ENCODE measurements around the gene MAU2. TPM values are rescaled to one million over a fixed set of nuclear protein-coding genes. Genes with fewer than 3 reads are reported as not detected.

Gene MAU2
- total and polyA plus RNA-seq, 2 donors (not counting 1 experiment from before 2014, with no cell fraction given): 11.1 to 29.4 TPM

GRCh38 chr19:19308373-19308772, 12.3 kb upstream of the MAU2 start:
- Histone ChIP-seq H3K9me3 (ENCODE audit: control insufficient read depth, insufficient read depth, low read depth, low read length) (no peaks in the 10 kb centered on the region), H2AFZ (ENCODE audit: low read length) (no peak overlapping the region), H3K4me3 (replicated peaks in 1 of 4; ENCODE audit: control extremely low read depth in 1 of 4, insufficient read depth in 1 of 4, low read depth in 3 of 4, low read length in 4 of 4) (no peak overlapping the region), H3K4me1 (ENCODE audit: control insufficient read depth, extremely low read depth, insufficient read depth, low read length) (no peaks in the 10 kb centered on the region), H3K27ac (ENCODE audit: insufficient read depth, low read length) (no peak overlapping the region), H3K27me3 (ENCODE audit: control insufficient read depth, insufficient read depth, low read length) (no peaks in the 10 kb centered on the region), H3K4me2 (ENCODE audit: extremely low read depth, insufficient read depth, low read length) (no peak overlapping the region), H3K36me3 (ENCODE audit: control insufficient read depth, insufficient read depth, low read length) (peaks cover 12% of the 10 kb centered on the region), H3K79me2 (ENCODE audit: control insufficient read depth, insufficient read depth, low read length) (no peaks in the 10 kb centered on the region), H3K9ac (ENCODE audit: insufficient read depth, low read length) (no peak overlapping the region), H4K20me1 (ENCODE audit: control insufficient read depth, extremely low read depth, insufficient read depth, low read length) (no peaks in the 10 kb centered on the region)
- DNase-seq (ENCODE audit: low read depth in 2 of 2): no peak
- TF ChIP-seq EZH2 (IDR thresholded peaks at IDR 0.05; ENCODE audit: low read length, missing control alignments) (no peak), CTCF (conservative IDR thresholded peaks at IDR 0.05 in 1 of 2, IDR thresholded peaks at IDR 0.05 in 1 of 2; ENCODE audit: low read depth in 1 of 2, low read length in 2 of 2) (no peak)

GRCh38 chr19:19315444-19315843, 5.2 kb upstream of the MAU2 start:
- DNase-seq (ENCODE audit: low read depth in 2 of 2): no peak
- TF ChIP-seq CTCF (conservative IDR thresholded peaks at IDR 0.05 in 1 of 2, IDR thresholded peaks at IDR 0.05 in 1 of 2; ENCODE audit: low read depth in 1 of 2, low read length in 2 of 2) (no peak), EZH2 (IDR thresholded peaks at IDR 0.05; ENCODE audit: low read length, missing control alignments) (no peak)
- Histone ChIP-seq H3K27ac (ENCODE audit: insufficient read depth, low read length) (no peak overlapping the region), H3K27me3 (ENCODE audit: control insufficient read depth, insufficient read depth, low read length) (no peaks in the 10 kb centered on the region), H2AFZ (ENCODE audit: low read length) (no peak overlapping the region), H4K20me1 (ENCODE audit: control insufficient read depth, extremely low read depth, insufficient read depth, low read length) (no peaks in the 10 kb centered on the region), H3K9me3 (ENCODE audit: control insufficient read depth, insufficient read depth, low read depth, low read length) (no peaks in the 10 kb centered on the region), H3K36me3 (ENCODE audit: control insufficient read depth, insufficient read depth, low read length) (no peaks in the 10 kb centered on the region), H3K4me1 (ENCODE audit: control insufficient read depth, extremely low read depth, insufficient read depth, low read length) (peaks cover 7% of the 10 kb centered on the region), H3K4me2 (ENCODE audit: extremely low read depth, insufficient read depth, low read length) (no peak overlapping the region), H3K4me3 (replicated peaks in 1 of 4; ENCODE audit: control extremely low read depth in 1 of 4, insufficient read depth in 1 of 4, low read depth in 3 of 4, low read length in 4 of 4) (no peak overlapping the region), H3K79me2 (ENCODE audit: control insufficient read depth, insufficient read depth, low read length) (peaks cover 22% of the 10 kb centered on the region), H3K9ac (ENCODE audit: insufficient read depth, low read length) (no peak overlapping the region)

- DNase-seq (ENCODE audit: low read depth in 2 of 2): no peak
- Histone ChIP-seq H2AFZ (ENCODE audit: low read length) (no peak overlapping the region), H3K36me3 (ENCODE audit: control insufficient read depth, insufficient read depth, low read length) (no peaks in the 10 kb centered on the region), H3K4me1 (ENCODE audit: control insufficient read depth, extremely low read depth, insufficient read depth, low read length) (peaks cover 7% of the 10 kb centered on the region), H3K4me2 (ENCODE audit: extremely low read depth, insufficient read depth, low read length) (no peak overlapping the region), H3K4me3 (replicated peaks in 1 of 4; ENCODE audit: control extremely low read depth in 1 of 4, insufficient read depth in 1 of 4, low read depth in 3 of 4, low read length in 4 of 4) (no peak overlapping the region), H4K20me1 (ENCODE audit: control insufficient read depth, extremely low read depth, insufficient read depth, low read length) (no peaks in the 10 kb centered on the region), H3K27me3 (ENCODE audit: control insufficient read depth, insufficient read depth, low read length) (no peaks in the 10 kb centered on the region), H3K27ac (ENCODE audit: insufficient read depth, low read length) (no peak overlapping the region), H3K9me3 (ENCODE audit: control insufficient read depth, insufficient read depth, low read depth, low read length) (no peaks in the 10 kb centered on the region), H3K9ac (ENCODE audit: insufficient read depth, low read length) (no peak overlapping the region), H3K79me2 (ENCODE audit: control insufficient read depth, insufficient read depth, low read length) (peaks cover 25% of the 10 kb centered on the region)
- TF ChIP-seq EZH2 (IDR thresholded peaks at IDR 0.05; ENCODE audit: low read length, missing control alignments) (no peak), CTCF (conservative IDR thresholded peaks at IDR 0.05 in 1 of 2, IDR thresholded peaks at IDR 0.05 in 1 of 2; ENCODE audit: low read depth in 1 of 2, low read length in 2 of 2) (no peak)
Observed at GRCh38 chr19:19316082-19316481, 4.5 kb upstream of the MAU2 start.
